ENCODE measurements around the gene SHMT1.
"Not testable (repeated sequence)": the region's sequence is repeated elsewhere in the genome, so short reads cannot be mapped to it uniquely, and the experiment has no call there.

The SHMT1 gene

DNA sequence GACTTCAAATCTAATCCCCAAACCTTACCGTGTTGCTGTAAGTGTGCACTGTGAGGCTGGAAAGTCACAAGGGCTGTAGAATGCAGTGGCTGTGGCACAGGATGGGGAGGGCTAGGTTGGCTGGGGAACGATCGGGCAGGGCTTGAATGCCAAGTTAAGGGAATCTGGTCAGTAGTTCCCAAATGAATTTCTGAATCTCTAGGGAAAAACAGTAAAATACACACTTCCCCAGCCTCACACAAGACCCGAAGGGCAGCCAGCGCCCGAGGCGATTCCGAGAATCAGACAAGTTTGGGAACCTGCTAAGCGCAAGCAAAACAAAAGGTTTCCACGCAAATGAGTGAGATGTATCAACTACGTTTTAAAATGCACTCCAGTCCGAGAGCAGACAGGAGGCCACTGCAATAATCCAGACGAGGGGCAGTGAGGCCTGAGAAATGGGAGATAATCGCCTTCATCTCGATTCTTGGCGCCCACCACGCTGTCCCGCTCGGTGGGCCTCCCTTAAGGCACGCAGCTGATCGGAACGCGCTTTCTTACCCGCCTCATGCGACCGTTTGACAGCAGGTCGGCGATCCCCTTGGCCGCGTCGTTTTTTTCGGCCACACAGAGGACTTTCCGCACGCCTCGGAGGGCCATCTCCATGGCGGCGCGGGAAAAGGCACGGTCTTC is 49.2 kb downstream of the SHMT1 start:
- Histone ChIP-seq H3K36me3 (ENCODE audit: control insufficient read depth, insufficient read depth, low read length) (peaks cover 11% of the 10 kb centered on the region), H3K4me3 (replicated peaks; ENCODE audit: low read depth, low read length) (peak overlapping the region; percentile 81)
- DNase-seq (ENCODE audit: extremely low read depth, insufficient read length), result no peak

DNA sequence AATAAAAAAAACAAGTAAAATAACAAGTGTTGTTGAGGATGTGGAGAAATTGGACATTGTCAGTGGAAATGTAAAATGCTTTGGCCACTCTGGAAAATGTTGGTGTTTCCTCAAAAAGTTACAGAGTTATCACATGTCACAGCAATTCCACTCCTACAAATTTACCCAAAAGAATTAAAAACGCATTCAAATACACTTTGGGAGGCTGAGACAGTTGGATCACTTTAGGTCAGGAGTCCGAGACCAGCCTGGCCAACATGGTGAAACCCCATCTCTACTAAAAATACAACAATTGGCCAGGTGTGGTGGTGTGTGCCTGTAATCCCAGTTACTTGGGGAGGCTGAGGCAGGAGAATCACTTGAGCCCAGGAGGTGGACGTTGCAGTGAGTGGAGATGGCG is 54.1 kb downstream of the SHMT1 start:
- Histone ChIP-seq H3K4me3 (replicated peaks; ENCODE audit: low read depth, low read length) (no peak overlapping the region), H3K36me3 (ENCODE audit: control insufficient read depth, insufficient read depth, low read length) (peaks cover 18% of the 10 kb centered on the region), H3K27me3 (replicated peaks; ENCODE audit: control insufficient read depth, insufficient read depth, low read length) (no peaks in the 10 kb centered on the region)
- TF ChIP-seq, protein P1, sequence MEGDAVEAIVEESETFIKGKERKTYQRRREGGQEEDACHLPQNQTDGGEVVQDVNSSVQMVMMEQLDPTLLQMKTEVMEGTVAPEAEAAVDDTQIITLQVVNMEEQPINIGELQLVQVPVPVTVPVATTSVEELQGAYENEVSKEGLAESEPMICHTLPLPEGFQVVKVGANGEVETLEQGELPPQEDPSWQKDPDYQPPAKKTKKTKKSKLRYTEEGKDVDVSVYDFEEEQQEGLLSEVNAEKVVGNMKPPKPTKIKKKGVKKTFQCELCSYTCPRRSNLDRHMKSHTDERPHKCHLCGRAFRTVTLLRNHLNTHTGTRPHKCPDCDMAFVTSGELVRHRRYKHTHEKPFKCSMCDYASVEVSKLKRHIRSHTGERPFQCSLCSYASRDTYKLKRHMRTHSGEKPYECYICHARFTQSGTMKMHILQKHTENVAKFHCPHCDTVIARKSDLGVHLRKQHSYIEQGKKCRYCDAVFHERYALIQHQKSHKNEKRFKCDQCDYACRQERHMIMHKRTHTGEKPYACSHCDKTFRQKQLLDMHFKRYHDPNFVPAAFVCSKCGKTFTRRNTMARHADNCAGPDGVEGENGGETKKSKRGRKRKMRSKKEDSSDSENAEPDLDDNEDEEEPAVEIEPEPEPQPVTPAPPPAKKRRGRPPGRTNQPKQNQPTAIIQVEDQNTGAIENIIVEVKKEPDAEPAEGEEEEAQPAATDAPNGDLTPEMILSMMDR (IDR thresholded peaks at IDR 0.05; ENCODE audit: insufficient read depth, low read length, poor library complexity, severe bottlenecking), result no peak
- DNase-seq (ENCODE audit: extremely low read depth, insufficient read length), result no peak

More for the DNA sequence above, 49.2 kb downstream of the SHMT1 start:
- no peaks in the 10 kb centered on the region for H3K27me3 ChIP-seq (replicated peaks; ENCODE audit: control insufficient read depth, insufficient read depth, low read length)
- TF ChIP-seq, protein P1 (IDR thresholded peaks at IDR 0.05; ENCODE audit: insufficient read depth, low read length, poor library complexity, severe bottlenecking), result no peak

DNA sequence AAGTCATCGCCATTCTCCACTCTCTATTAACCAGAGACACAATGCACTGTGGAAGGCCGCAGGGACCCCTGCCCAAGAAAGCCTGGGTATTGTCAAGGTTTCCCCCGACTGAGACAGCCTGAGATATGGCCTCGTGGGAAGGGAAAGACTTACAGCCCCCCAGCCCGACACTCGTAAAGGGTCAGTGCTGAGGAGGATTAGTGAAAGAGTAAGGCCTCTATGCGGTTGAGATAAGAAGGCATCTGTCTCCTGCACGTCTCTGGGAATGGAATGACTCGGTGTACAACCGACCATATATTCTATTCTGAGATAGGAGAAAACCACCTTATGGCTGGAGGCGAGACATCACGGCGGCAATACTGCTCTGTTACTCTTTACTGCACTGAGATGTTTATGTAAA is 60.1 kb downstream of the SHMT1 start:
- H3K4me3 ChIP-seq (replicated peaks; ENCODE audit: low read depth, low read length); DNase-seq (ENCODE audit: extremely low read depth, insufficient read length); H3K27me3 ChIP-seq (replicated peaks; ENCODE audit: control insufficient read depth, insufficient read depth, low read length): not testable (repeated sequence)
- H3K36me3 ChIP-seq (ENCODE audit: control insufficient read depth, insufficient read depth, low read length), result peaks cover 35% of the 10 kb centered on the region

DNA sequence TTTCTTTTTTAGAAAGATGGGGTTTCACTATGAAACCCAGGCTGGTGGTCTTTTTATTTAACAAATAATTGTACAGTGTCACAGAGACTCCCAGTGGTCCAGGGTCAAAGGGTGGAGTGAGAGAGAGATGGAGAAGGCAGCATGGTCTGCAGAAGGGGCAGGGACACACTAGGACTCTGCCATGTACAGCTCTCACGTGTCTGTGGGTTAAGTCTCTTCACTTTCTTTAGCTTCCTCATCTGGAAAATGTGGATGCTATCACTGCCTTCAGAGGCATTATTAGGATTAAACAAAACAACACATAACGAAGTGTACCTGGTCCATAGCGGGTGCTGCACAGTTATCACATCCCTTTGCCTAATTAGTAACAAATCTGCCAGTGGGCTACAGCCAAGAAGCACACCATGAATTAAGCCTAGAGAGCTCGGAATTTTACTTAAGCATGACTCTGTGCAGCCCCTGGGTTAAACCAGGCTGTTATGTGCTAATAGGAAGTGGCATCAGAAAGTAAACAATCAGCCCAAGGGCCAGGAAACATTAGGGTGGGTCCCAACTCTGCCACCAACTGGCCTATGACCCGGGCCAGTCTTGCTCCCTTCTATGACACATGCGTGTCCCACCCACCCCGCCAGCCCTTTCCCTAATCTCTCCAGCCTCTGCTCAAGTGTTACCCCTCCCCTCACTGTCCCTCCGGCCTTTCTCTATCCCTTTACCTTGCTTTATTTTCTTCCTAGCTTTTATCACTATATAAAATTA is 62.4 kb downstream of the SHMT1 start:
- no peaks in the 10 kb centered on the region for H3K27me3 ChIP-seq (replicated peaks; ENCODE audit: control insufficient read depth, insufficient read depth, low read length)
- no peak overlapping the region for H3K4me3 ChIP-seq (replicated peaks; ENCODE audit: low read depth, low read length)
- DNase-seq (ENCODE audit: extremely low read depth, insufficient read length), result no peak
- TF ChIP-seq, protein P1 (IDR thresholded peaks at IDR 0.05; ENCODE audit: insufficient read depth, low read length, poor library complexity, severe bottlenecking), result no peak
- H3K36me3 ChIP-seq (ENCODE audit: control insufficient read depth, insufficient read depth, low read length), result peaks cover 29% of the 10 kb centered on the region

DNA sequence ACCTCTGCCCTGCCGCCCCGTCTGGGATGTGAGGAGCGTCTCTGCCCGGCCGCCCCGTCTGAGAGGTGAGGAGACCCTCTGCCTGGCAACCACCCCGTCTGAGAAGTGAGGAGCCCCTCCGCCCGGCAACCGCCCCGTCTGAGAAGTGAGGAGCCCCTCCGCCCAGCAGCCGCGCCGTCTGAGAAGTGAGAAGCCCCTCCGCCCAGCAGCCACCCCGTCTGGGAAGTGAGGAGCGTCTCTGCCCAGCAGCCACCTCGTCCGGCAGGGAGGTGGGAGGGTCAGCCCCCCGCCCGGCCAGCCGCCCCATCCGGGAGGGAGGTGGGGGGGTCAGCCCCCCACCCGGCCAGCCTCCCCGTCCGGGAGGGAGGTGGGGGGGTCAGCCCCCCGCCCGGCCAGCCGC is 65.3 kb downstream of the SHMT1 start:
- peaks cover 24% of the 10 kb centered on the region for H3K36me3 ChIP-seq (ENCODE audit: control insufficient read depth, insufficient read depth, low read length)
- H3K4me3 ChIP-seq (replicated peaks; ENCODE audit: low read depth, low read length); H3K27me3 ChIP-seq (replicated peaks; ENCODE audit: control insufficient read depth, insufficient read depth, low read length); DNase-seq (ENCODE audit: extremely low read depth, insufficient read length): not testable (repeated sequence)

DNA sequence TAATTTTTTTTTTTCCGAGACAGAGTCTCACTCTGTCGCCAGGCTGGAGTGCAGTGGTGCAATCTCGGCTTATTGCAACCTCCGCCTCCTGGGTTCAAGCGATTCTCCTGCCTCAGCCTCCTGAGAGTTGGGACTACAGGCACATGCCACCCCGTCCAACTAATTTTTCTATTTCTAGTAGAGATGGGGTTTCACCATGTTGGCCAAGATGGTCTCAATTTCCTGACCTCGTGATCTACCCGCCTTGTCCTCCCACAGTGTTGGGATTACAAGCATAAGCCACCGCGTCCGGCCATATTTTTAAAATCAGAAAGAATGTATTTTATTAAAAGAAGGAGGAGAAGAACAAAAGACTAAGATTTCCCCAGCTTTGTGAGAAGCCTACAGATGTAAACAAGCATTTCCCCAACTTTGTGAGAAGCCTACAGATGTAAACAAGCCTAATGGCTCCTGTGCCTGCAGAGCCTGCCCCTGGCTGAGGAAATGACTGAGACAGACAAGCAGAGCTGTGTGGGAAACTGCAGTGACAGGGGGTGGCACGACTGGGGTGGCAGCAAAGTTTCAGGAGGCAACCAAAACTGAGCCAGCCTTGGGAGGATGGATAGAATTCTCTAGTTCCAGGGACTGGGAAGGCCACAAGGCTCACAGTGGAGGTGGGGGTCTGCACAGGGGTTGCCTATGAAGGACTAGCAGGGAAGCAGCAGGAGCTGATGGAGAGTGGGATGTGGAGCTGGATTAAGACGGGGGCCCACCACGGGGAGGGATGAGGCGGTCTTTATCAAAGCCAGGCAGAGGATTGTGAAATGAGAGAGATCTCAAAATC is 71.4 kb downstream of the SHMT1 start:
- no peak for DNase-seq (ENCODE audit: extremely low read depth, insufficient read length)
- peaks cover 31% of the 10 kb centered on the region for H3K36me3 ChIP-seq (ENCODE audit: control insufficient read depth, insufficient read depth, low read length)
- TF ChIP-seq, protein P1 (IDR thresholded peaks at IDR 0.05; ENCODE audit: insufficient read depth, low read length, poor library complexity, severe bottlenecking), result no peak
- H3K4me3 ChIP-seq (replicated peaks; ENCODE audit: low read depth, low read length), result no peak overlapping the region
- H3K27me3 ChIP-seq (replicated peaks; ENCODE audit: control insufficient read depth, insufficient read depth, low read length), result no peaks in the 10 kb centered on the region

Data from GM06990 (cell line).